ENCODE measurements around the gene DPF1.

Gene DPF1

DNA sequence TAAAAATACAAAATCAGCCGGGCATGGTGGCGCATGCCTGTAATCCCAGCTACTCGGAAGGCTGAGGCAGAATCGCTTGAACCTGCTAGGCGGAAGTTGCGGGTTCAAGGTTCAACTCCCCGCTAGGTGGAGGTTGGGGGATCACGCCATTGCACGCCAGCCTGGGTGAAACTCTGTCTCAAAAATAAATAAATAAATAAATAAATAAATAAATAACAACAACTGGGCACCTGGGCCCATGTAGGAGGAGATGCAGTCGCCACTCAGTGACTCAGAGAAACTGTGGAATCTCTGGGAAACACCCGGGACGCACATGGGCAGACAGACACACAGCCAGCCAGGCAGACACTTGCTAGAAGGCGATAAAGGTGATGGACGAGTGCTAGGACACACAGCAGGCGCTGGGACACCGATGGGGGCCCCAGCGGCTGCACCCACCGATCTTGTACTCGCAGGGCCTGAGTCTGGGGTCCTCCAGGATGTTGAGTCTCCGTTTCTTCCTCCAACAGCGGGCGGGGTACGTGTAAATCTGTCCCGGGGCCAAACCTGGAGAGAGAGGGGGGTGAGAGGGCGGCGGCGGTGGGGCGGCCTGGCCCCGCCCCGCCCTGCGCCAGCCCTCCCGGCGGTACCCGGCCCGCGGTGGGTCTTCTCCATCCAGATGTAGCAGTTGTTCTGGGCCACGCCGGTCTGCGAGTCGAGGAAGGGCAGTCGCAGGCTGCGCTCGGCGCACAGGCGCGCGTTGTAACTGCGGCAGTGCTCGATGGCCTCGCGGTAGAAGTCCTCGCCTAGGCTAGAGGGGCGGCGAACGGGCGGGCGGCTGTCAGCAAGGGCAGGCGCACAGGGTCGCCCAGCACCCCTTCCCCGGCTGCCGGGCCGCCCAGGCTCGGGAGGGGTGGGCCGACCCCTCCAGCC, 1.8 kb downstream of the DPF1 start:
- no peak for DNase-seq (ENCODE audit: low read depth in 2 of 2)

DNA sequence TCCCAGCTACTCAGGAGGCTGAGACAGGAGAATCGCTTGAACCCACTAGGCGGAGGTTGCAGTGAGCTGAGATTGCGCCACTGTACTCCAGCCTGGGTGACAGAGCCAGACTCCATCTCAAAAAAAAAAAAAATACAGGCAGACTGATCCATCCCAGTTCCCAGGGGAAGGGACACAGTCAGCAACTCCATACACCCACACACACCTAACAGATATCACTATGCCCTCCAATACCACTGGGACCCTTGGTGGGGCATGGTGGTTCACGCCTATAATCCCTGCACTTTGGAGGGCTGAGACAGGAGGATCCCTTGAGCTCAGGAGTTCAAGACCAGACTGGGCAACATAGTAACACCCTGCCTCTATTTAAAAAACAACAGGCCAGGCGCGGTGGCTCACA, 2.6 kb downstream of the DPF1 start:
- no peak for DNase-seq (ENCODE audit: low read depth in 2 of 2)

- DNase-seq (ENCODE audit: low read depth in 2 of 2) = no peak
Measured at GRCh38 chr19:38219221-38219620, 4.8 kb downstream of the DPF1 start.

DNA sequence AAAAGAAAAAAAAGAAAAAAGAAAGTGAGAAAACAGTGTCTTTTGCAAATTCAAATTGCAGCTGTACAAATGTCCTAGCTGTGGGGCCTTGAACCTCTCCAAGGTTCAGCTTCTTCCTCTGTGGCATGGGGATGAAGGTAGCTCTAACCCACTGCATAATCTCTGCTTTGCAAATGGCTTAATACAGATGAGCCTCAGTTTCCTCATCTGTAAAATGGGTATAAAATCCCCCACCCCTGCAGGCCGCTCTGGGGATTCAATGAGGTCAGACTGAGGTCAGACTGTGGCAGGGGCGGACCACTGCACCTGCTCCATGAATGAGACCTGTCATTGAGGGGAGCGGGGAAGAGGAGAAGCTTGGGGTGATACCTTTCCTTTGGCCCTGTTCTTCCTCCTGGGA, 5.8 kb downstream of the DPF1 start:
- DNase-seq (ENCODE audit: low read depth in 2 of 2) = no peak

- DNase-seq (ENCODE audit: low read depth in 2 of 2) = no peak
Measured at GRCh38 chr19:38216785-38217641, 7.0 kb downstream of the DPF1 start.

- DNase-seq (ENCODE audit: low read depth in 2 of 2) = peak; percentile 24 to 50
Measured at GRCh38 chr19:38213911-38214625, 10.0 kb downstream of the DPF1 start.

GRCh38 chr19:38213469-38213868, 10.6 kb downstream of the DPF1 start:
- no peak for DNase-seq (ENCODE audit: low read depth in 2 of 2)

GRCh38 chr19:38211766-38212165, 12.3 kb downstream of the DPF1 start:
- no peak for DNase-seq (ENCODE audit: low read depth in 2 of 2)

- no peak for DNase-seq (ENCODE audit: low read depth in 2 of 2)
Measured at GRCh38 chr19:38211151-38211591, 12.9 kb downstream of the DPF1 start.

DNA sequence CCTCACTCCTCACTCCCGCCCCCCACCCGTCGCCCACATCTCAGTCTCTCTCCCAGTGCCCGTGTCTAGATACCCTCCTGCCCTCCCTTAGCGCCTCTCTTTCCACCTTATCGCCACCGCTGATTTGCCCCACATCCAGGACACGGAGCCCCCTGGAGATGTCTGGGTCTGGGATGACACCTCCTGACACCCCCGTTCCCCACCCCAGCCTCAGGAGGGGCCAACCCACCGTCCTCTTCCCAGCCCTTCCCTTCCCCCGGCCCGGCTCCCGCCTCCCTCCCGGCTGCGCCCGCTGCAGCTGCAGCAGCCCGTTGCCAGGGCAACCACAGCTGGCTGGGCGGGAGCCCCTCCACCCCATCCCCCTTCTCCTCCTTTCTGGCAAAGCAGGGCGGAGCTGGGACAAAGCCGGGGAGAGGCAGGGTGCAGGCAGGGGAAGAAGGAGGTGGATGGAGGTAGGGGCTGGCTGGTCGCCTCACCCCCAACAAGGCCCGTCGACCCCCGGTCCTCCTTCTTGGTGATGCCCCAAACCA, 13.5 kb downstream of the DPF1 start:
- DNase-seq (ENCODE audit: low read depth in 2 of 2) = no peak

GRCh38 chr19:38209671-38210457, 14.2 kb downstream of the DPF1 start:
- DNase-seq (ENCODE audit: low read depth in 2 of 2) = no peak

DNA sequence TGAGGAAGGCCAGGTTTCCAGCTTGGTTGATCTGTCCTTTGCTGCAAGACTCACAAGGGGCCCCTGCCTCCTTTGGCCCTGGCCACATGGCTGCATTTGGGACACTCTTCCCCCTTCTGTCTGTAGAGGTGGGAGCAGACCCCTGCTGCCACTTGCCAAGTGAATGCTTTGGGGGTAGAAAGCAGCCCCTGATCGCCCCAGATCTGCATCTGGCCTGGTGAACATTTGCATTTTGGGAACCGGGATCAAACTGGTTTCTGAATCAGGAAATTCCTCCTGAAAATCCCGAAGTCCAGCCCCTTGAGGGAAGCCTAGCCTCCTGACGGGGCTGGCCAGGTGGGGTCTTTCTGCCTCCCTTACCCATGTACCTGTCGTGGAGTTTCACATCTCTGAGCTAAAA, 14.9 kb downstream of the DPF1 start:
- no peak for DNase-seq (ENCODE audit: low read depth in 2 of 2)

- no peak for DNase-seq (ENCODE audit: low read depth in 2 of 2)
Measured at GRCh38 chr19:38208571-38208970, 15.5 kb downstream of the DPF1 start.

GRCh38 chr19:38207543-38207942, 16.5 kb downstream of the DPF1 start:
- no peak for DNase-seq (ENCODE audit: low read depth in 2 of 2)

GRCh38 chr19:38206928-38207327, 17.1 kb downstream of the DPF1 start:
- DNase-seq (ENCODE audit: low read depth in 2 of 2) = no peak

GRCh38 chr19:38206006-38206745, 17.8 kb downstream of the DPF1 start:
- no peak for DNase-seq (ENCODE audit: low read depth in 2 of 2)

GRCh38 chr19:38204728-38205127, 19.3 kb downstream of the DPF1 start:
- no peak for DNase-seq (ENCODE audit: low read depth in 2 of 2)

DNA sequence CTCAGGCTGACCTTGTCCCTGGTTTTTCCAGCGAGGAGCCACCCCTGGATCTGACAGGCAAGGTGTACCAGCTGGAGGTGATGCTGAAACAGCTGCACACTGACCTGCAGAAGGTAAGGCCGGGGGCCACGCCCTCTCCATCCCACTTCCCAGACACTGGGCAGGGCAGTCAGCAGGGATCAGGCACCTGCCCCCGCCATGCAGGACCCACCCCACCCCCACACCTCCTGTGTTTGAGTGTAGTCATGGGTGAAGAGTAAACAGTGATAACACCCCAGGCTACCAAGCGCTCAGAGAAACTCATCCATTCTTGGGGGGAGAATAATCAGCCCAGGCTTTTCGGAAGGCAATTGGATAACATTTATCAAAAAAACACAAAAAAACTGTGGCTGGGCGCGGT, 19.9 kb downstream of the DPF1 start:
- no peak for DNase-seq (ENCODE audit: low read depth in 2 of 2)

DNA sequence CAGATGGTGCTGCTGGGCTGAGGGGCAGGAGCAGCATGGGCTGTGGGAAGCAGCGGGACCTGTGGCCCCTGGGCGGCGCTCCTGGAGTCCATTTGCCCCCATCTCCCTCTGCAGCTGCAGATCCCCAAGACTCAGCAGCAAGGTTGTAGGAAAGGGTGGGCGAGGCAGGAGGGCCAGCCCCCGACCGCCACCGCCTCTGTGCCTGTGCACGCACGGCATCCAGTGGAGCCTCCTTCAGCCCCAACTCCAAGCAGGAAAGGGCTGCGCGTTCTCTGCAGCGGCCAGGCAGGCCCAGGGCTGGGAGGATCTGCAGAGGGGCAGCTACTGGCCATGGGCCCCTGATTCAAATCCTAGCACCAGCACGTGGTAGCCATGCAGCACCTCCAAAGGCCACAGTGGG, 20.8 kb downstream of the DPF1 start:
- DNase-seq (ENCODE audit: low read depth in 2 of 2) = no peak

DNA sequence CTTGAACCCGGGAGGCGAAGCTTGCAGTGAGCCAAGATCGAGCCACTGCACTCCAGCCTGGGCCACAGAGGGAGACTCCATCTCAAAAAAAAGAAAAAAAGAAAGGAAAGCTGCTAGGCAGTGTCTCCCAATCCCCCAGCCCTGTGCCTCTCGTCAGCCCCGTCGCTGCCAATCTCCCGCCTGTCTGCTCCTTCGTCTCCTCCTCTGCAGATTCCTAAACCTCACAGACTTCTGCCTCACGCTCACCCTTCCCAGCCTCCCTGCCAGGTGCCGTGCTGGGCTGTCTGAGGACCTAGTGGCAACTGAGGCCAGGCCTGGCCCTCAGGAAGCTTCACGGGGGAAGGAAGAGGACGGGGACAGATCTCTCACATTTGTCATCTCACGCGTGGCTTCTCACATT, 21.5 kb downstream of the DPF1 start:
- no peak for DNase-seq (ENCODE audit: low read depth in 2 of 2)
